SK-N-SH (cell line): ENCODE results near the gene GRB7.

Source experiments
- CTCF ChIP-seq: fragments of 200-600 bp; sonication (generic); IDR thresholded peaks from 2 replicates; pipeline ENCODE4 v1.6.1; 2017; ENCODE audit warnings: antibody characterized with exemption, mild to moderate bottlenecking, moderate library complexity
- EP300 ChIP-seq, 2 experiments: IDR thresholded peaks; 2 replicates each; pipeline versions ENCODE4 v1.4.0 to v1.6.1; 2012; ENCODE audit warnings: borderline replicate concordance in 1 of 2, low read depth in 1 of 2, low read length in 1 of 2
- JUND ChIP-seq: IDR thresholded peaks from 2 replicates; pipeline ENCODE4 v1.4.0; 2012
- MXI1 ChIP-seq: IDR thresholded peaks from 2 replicates; pipeline ENCODE4 v1.6.1; 2012; ENCODE audit warnings: mild to moderate bottlenecking, low read depth, low read length, improper control_type of control experiment
- POLR2AphosphoS5 ChIP-seq: IDR thresholded peaks from 2 replicates; pipeline ENCODE4 v1.6.1; 2012; ENCODE audit warnings: low read depth, low read length
- RAD21 ChIP-seq: IDR thresholded peaks from 2 replicates; pipeline ENCODE4 v1.6.1; 2012; ENCODE audit warnings: mild to moderate bottlenecking, low read length
- REST ChIP-seq: IDR thresholded peaks from 2 replicates; pipeline ENCODE4 v1.6.1; 2012; ENCODE audit warnings: mild to moderate bottlenecking, low read depth, low read length, moderate library complexity
- RFX5 ChIP-seq: IDR thresholded peaks from 2 replicates; pipeline ENCODE4 v1.6.1; 2012; ENCODE audit warnings: mild to moderate bottlenecking, improper control_type of control experiment, low read length
- RXRA ChIP-seq: IDR thresholded peaks from 2 replicates; pipeline ENCODE4 v1.4.0; 2012; ENCODE audit warnings: low read depth, mild to moderate bottlenecking, borderline replicate concordance
- TAF1 ChIP-seq: IDR thresholded peaks from 2 replicates; pipeline ENCODE4 v1.6.1; 2012; ENCODE audit warnings: low read depth, mild to moderate bottlenecking, low read length, moderate library complexity, borderline replicate concordance
- USF1 ChIP-seq: IDR thresholded peaks from 2 replicates; pipeline ENCODE4 v1.4.0; 2012; ENCODE audit warnings: low read depth, borderline replicate concordance
- YY1 ChIP-seq: IDR thresholded peaks from 2 replicates; pipeline ENCODE4 v1.4.0; 2012; ENCODE audit warnings: low read depth, mild to moderate bottlenecking

- TF ChIP-seq RXRA (no peak), USF1 (no peak), EP300 (IDR thresholded peaks at IDR 0.05; ENCODE audit: borderline replicate concordance in 1 of 2, low read depth in 1 of 2, low read length in 1 of 2) (no peak), CTCF (no peak), REST (no peak), MXI1 (no peak), TAF1 (no peak), POLR2AphosphoS5 (no peak), YY1 (no peak), JUND (no peak), RFX5 (no peak), RAD21 (no peak)
Observed at GRCh38 chr17:39765175-39765574, 27.4 kb downstream of the GRB7 start.
